ENCODE data around the gene IQSEC1.

DNA sequence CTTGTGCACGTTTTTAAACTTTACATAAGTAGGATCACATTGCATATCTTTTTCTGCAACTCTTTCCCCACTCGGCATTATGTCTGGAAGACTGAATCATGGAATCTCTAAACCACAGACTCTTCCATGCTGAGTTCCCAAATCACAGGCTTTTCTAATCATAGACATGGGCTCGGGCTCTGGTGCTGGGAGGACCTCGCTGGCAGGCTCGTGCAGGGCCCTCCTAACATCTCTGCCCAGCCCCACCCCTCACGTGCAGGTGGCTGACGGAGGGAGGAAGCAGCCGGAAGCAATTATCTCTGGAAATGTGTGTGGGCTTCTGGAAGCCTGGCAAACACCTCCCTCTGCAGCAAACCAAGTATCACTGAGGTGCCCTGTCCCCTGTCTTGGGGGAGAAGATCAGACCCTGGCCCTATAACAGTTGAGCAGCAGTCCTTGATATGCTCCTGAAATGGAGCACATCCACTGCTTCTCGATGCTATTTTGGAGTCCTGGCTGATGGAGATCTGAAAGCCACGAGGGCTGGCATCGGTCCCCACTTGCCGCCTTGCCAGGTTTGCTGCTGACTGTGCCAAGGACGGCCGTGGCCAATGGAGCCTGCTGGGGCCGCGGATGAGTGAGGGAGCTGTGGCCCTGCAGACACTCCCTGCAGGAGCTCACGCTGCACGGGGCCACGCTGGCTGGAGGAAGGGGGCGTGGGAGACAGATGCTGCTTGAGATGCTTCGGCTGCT lies 4.4 kb upstream of the IQSEC1 start:
- TF ChIP-seq MAX (IDR thresholded peaks at IDR 0.05; ENCODE audit: low read depth, low read length), result no peak
- no peak for TF ChIP-seq POLR2A (IDR thresholded peaks at IDR 0.05; ENCODE audit: extremely low read depth, insufficient read length)
- TF ChIP-seq, protein P1, sequence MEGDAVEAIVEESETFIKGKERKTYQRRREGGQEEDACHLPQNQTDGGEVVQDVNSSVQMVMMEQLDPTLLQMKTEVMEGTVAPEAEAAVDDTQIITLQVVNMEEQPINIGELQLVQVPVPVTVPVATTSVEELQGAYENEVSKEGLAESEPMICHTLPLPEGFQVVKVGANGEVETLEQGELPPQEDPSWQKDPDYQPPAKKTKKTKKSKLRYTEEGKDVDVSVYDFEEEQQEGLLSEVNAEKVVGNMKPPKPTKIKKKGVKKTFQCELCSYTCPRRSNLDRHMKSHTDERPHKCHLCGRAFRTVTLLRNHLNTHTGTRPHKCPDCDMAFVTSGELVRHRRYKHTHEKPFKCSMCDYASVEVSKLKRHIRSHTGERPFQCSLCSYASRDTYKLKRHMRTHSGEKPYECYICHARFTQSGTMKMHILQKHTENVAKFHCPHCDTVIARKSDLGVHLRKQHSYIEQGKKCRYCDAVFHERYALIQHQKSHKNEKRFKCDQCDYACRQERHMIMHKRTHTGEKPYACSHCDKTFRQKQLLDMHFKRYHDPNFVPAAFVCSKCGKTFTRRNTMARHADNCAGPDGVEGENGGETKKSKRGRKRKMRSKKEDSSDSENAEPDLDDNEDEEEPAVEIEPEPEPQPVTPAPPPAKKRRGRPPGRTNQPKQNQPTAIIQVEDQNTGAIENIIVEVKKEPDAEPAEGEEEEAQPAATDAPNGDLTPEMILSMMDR (IDR thresholded peaks at IDR 0.05; ENCODE audit: low read depth, low read length), result no peak
- TF ChIP-seq MYC (IDR thresholded peaks at IDR 0.05; ENCODE audit: low read depth, low read length), result no peak
